Skeletal muscle satellite cell (primary cell): ENCODE data around the gene ADARB1.

Experiments
- H3K27me3 ChIP-seq: 2 replicates; pipeline ENCODE4 v1.7.0; 2013; ENCODE audit warnings: low read length; ENCODE audit not compliant: control insufficient read depth, insufficient read depth
- H3K36me3 ChIP-seq: 2 replicates; pipeline ENCODE4 v1.7.0; 2013; ENCODE audit warnings: mild to moderate bottlenecking, control low read depth, low read length; ENCODE audit not compliant: insufficient read depth
- H3K4me1 ChIP-seq: 2 replicates; pipeline ENCODE4 v1.7.0; 2013; ENCODE audit warnings: low read length; ENCODE audit not compliant: control insufficient read depth, insufficient read depth
- H3K4me2 ChIP-seq: 2 replicates; pipeline ENCODE4 v1.7.0; 2013; ENCODE audit warnings: mild to moderate bottlenecking, low read length
- H3K4me3 ChIP-seq: 2 replicates; pipeline ENCODE4 v1.7.0; 2013; ENCODE audit warnings: low read length
- H3K9ac ChIP-seq: 2 replicates; pipeline ENCODE4 v1.7.0; 2013; ENCODE audit warnings: mild to moderate bottlenecking, low read depth, low read length, moderate library complexity
- H3K9me3 ChIP-seq: replicated peaks from 2 replicates; pipeline ENCODE4 v1.7.0; 2013; ENCODE audit warnings: mild to moderate bottlenecking, control low read depth, low read length

ADARB1 gene

DNA sequence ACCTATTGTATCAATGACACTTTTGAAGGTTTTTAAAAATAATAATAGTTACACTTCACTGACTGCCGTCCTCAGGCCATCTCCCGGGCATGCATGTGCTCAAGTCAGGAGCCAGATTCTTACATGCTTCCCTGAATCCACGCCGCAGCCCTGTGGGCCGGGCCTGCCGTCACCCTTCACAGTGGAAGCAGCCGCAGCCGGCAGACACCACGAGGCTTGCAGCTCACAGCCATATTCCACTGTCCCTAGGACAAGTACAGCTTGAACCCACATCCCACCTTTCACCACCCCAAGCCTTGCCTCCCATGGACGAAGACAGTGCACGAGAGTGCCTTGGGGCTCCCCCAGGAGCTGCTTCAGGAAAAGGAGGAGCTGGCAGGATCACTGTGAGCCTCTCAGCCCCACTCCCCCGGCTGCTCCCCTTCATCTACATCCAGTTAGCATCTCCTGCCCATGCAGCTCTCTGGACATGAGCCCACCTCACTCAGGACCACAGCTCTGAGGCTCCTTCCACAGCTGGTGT lies 136.1 kb downstream of the ADARB1 start:
- H3K4me3 ChIP-seq: no peak overlapping the region
- H3K4me1 ChIP-seq: peaks cover 15% of the 10 kb centered on the region
- peaks cover 71% of the 10 kb centered on the region for H3K36me3 ChIP-seq
- no peak overlapping the region for H3K4me2 ChIP-seq
- H3K27me3 ChIP-seq: no peaks in the 10 kb centered on the region
- H3K9ac ChIP-seq: no peak overlapping the region
- no peaks in the 10 kb centered on the region for H3K9me3 ChIP-seq

DNA sequence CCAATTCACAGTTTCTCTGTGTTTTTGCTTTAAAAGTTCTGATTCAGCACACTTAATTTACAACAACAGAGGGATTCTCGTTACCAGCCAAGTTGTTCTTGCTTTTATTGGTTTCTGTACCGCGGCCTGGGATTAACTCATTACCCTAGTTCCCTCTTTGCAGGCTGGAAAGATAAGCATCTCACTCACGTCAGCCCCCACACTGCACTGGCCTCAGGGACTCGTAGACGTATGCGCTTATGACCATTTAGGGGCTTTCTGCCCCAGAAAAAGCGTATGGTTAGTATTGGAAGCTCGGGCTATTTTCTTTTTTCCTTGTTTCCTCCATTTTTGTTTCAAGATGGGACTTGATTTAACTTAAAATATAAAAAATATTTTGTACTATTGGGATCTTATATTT lies 137.3 kb downstream of the ADARB1 start:
- Histone ChIP-seq H3K9me3 (no peaks in the 10 kb centered on the region), H3K36me3 (peaks cover 64% of the 10 kb centered on the region), H3K9ac (no peak overlapping the region), H3K27me3 (no peaks in the 10 kb centered on the region), H3K4me2 (no peak overlapping the region), H3K4me1 (peaks cover 15% of the 10 kb centered on the region), H3K4me3 (no peak overlapping the region)

DNA sequence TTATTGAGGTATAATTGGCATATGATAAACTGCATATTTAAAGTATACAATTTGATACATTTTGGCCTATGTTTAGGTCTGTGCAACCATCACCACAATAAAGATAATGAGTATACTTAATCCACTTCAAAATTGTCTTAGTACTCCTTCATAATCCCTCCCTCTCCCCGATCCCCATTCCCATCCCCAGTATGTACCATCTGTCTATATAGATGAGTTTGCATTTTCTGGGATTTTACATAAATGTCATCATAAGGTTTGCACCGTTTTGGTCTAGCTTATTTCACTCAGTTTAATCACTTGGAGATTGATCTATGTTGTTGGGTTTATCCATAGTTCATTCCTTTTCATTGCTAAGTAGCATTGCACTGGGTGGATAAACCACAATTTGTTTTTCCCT lies 139.0 kb downstream of the ADARB1 start:
- Histone ChIP-seq H3K4me1 (peaks cover 11% of the 10 kb centered on the region), H3K4me2 (no peak overlapping the region), H3K9me3 (no peaks in the 10 kb centered on the region), H3K36me3 (peaks cover 56% of the 10 kb centered on the region), H3K9ac (no peak overlapping the region), H3K27me3 (no peaks in the 10 kb centered on the region), H3K4me3 (no peak overlapping the region)

DNA sequence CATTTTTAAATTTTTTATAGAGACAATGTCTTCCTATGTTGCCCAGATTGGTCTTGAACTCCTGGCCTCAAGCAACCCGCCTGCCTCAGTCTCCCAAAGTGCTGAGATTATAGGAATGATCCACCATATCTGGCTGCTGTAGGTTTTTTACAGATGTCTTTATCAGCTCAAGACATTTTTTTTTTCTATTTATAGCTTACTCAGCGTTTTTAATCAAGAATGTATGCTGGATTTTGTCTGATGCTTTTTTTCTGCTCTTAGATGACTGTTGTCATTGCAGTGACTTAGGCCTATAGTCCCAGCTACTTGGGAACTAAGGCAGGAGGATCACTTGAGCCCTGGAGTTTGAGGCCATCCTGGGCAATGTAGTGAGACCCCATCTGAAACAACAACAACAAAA lies 140.8 kb downstream of the ADARB1 start:
- H3K27me3 ChIP-seq: no peaks in the 10 kb centered on the region
- no peaks in the 10 kb centered on the region for H3K4me1 ChIP-seq
- H3K4me2 ChIP-seq: no peak overlapping the region
- no peak overlapping the region for H3K9ac ChIP-seq
- peaks cover 56% of the 10 kb centered on the region for H3K36me3 ChIP-seq
- no peaks in the 10 kb centered on the region for H3K9me3 ChIP-seq
- H3K4me3 ChIP-seq: no peak overlapping the region

DNA sequence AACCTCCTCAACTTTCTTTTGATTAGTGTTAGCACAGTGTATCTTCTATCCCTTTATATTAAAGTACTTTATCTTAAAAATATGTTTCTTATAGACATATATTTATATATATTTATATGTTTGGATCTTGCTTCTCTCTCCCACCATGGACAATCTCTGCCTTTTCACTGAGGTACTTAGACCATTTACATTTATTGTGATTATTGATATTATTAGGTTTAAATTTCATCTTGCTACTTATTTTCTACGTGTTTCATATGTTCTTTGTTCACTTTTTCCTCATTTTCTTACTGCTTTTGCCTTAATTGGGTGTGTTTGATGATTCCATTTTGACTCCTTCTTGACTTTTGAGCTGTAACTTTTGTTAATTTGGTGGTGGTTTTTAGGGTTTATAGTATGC lies 142.6 kb downstream of the ADARB1 start:
- Histone ChIP-seq H3K9ac (no peak overlapping the region), H3K4me2 (no peak overlapping the region), H3K4me1 (no peaks in the 10 kb centered on the region), H3K4me3 (no peak overlapping the region), H3K36me3 (peaks cover 57% of the 10 kb centered on the region), H3K9me3 (no peaks in the 10 kb centered on the region), H3K27me3 (no peaks in the 10 kb centered on the region)

DNA sequence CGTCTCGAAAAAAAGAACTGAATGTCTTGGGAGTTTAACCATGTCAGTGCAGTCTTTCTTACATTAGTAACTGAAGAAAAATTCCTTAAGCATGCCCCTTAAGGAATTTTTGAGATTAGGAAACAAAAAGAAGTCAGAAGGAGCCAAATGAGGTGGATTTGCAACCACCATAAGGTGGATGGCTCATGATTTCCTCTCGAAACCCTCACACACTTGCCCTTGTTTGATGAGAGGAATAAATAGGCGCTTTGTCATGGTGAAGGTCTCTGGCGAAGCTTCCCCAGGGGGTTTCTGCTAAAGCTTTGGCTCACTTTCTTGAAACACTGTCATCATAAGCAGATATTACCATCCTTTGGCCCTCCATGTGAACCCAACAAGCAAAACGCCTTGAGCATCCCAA lies 145.1 kb downstream of the ADARB1 start:
- Histone ChIP-seq H3K9me3 (no peaks in the 10 kb centered on the region), H3K36me3 (peaks cover 67% of the 10 kb centered on the region), H3K9ac (no peak overlapping the region), H3K4me3 (no peak overlapping the region), H3K27me3 (no peaks in the 10 kb centered on the region), H3K4me1 (no peaks in the 10 kb centered on the region), H3K4me2 (no peak overlapping the region)

DNA sequence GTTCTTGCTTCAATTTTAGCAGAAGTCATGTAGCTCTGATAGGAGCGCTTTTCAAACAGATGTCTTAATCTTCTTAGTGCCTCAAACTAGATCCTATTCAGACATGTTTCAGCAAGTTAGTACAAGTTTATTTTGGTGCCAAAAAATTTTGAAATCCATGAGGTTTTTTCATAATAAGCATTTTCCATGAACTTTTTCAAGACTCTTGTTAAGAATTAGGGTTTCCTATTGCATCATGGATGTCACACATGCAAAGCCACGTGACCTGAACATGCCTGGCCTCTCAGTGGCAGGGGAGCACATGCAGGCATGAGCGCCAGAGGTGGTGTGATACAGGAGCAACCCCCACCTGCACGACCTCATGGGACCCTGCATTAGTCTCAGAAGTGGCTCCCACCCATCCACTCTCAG lies 145.7 kb downstream of the ADARB1 start:
- Histone ChIP-seq H3K27me3 (no peaks in the 10 kb centered on the region), H3K9ac (no peak overlapping the region), H3K4me3 (no peak overlapping the region), H3K36me3 (peaks cover 63% of the 10 kb centered on the region), H3K4me2 (no peak overlapping the region), H3K9me3 (no peaks in the 10 kb centered on the region), H3K4me1 (peaks cover 4% of the 10 kb centered on the region)

DNA sequence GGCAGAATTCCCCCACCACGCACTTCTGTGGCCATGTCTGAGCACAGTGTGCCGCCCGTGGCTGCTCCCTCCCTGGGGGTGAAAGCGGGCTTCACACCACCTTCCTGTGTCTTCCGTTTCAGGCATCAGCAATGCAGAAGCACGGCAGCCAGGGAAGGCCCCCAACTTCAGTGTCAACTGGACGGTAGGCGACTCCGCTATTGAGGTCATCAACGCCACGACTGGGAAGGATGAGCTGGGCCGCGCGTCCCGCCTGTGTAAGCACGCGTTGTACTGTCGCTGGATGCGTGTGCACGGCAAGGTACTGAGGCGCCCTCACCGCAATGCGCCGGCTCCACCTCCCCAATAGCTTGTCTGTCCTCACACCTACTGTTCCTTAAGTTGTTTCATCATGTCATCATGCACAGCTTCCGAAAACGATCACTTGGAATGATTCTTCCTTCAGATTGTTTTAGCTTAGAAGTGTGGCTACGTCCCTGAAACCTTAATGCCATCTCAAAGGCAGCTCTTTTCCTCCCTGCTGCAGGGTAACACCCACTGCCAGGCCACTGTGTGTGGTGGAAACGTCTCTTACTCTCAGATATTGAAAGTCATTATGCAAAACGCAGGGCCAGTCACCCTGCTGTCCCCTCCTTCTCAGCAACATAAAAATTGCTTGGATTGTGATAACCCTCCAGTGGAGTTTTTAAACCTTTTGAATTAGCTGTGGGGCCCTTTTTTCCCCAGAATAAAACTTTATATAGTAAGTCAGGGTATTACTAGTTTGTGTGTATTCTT lies 146.5 kb downstream of the ADARB1 start:
- H3K4me1 ChIP-seq: peaks cover 10% of the 10 kb centered on the region
- H3K4me2 ChIP-seq: no peak overlapping the region
- no peaks in the 10 kb centered on the region for H3K9me3 ChIP-seq
- no peak overlapping the region for H3K4me3 ChIP-seq
- no peaks in the 10 kb centered on the region for H3K27me3 ChIP-seq
- no peak overlapping the region for H3K9ac ChIP-seq
- H3K36me3 ChIP-seq: peaks cover 66% of the 10 kb centered on the region

DNA sequence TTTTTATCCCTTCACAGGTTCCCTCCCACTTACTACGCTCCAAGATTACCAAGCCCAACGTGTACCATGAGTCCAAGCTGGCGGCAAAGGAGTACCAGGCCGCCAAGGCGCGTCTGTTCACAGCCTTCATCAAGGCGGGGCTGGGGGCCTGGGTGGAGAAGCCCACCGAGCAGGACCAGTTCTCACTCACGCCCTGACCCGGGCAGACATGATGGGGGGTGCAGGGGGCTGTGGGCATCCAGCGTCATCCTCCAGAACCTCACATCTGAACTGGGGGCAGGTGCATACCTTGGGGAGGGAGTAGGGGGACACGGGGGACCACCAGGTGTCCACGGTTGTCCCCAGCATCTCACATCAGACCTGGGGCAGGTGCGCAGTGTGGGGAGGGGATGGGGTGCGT lies 147.6 kb downstream of the ADARB1 start:
- H3K9ac ChIP-seq: no peak overlapping the region
- peaks cover 21% of the 10 kb centered on the region for H3K4me1 ChIP-seq
- no peak overlapping the region for H3K4me2 ChIP-seq
- no peak overlapping the region for H3K4me3 ChIP-seq
- no peaks in the 10 kb centered on the region for H3K27me3 ChIP-seq
- peaks cover 66% of the 10 kb centered on the region for H3K36me3 ChIP-seq
- no peaks in the 10 kb centered on the region for H3K9me3 ChIP-seq

DNA sequence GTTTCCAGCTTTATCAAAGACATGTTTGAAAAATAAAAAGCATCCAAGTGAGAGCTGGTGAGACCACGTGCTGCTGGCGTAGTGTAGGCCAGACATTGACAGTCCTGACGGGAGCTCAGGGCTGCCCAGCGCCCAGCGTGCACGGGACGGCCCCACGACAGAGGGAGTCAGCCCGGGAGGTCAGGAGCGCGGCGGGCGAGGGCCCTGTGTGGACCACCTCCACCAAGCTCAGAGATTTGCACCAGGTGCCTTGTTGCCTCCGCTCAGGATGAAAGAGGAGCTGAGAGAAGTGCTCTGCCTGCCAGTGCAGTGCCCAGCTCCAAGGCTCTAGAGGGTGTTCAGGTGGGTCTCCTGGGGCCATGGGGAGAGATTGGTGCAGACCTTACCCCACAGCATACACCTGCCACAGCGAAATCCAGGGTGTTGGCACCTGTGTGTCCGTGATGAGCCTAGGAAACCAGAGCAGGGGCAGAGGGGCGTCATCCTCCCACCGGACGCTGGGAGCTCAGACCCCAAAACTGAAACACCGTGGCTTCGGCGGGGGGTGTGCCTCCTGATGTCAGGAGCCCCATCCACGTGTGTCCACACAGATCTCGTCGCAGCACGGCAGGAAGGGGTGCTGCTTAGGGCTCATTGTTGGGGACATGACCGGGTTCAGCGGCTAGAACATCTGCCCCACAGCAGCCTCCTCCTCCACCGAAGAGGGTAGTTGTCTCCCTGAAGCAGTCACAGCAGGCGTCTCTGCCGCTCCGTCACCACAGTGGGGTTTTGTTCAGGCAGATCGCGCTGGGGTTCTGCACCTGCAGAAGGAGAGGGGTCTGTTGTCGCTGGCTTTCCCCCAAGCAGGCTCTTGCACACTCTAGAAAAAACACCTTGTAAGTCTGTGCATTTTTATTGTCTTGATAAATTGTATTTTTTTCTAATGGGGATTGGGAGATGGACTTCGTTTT lies 149.1 kb downstream of the ADARB1 start:
- H3K4me3 ChIP-seq: no peak overlapping the region
- peaks cover 55% of the 10 kb centered on the region for H3K36me3 ChIP-seq
- H3K4me1 ChIP-seq: peaks cover 36% of the 10 kb centered on the region
- no peaks in the 10 kb centered on the region for H3K9me3 ChIP-seq
- no peaks in the 10 kb centered on the region for H3K27me3 ChIP-seq
- H3K9ac ChIP-seq: no peak overlapping the region
- no peak overlapping the region for H3K4me2 ChIP-seq

DNA sequence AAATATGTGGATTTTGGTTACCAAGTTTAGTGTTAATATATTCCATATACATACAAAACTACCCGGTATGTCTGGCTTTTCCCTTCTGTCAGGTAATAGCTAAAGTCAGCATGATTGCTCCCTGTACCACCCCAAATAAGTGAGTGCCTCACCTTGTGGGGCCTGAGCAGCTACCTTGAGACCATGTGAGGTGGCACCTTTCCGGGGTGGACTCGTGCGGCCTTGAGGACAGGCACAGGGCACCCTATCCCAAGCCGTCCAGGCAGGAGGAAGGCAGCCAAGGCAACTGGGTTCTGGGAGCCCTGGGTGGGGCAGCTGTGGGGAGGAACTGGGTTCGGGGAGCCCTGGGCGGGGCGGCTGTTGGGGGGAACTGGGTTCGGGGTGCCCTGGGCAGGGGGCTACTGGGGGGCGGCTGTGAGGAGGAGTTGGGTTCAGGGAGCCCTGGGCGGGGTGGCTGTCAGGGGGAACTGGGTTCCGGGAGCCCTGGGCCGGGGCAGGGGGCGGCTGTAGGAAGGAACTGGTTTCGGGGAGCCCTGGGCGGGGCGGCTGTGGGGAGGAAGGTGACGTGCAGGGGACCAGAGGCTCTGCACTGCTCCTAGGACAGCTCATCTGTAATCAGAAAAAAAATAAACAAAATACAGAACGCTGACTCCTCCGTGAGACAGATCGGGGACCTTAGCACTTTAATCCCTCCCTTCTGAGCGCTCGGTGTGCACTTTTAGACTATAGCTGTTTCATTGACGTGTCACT lies 150.0 kb downstream of the ADARB1 start:
- Histone ChIP-seq H3K27me3 (no peaks in the 10 kb centered on the region), H3K4me3 (no peak overlapping the region), H3K4me1 (peaks cover 42% of the 10 kb centered on the region)

More for the DNA sequence above, 150.0 kb downstream of the ADARB1 start:
- Histone ChIP-seq H3K9me3 (no peaks in the 10 kb centered on the region), H3K4me2 (no peak overlapping the region), H3K9ac (no peak overlapping the region), H3K36me3 (peaks cover 52% of the 10 kb centered on the region)
